LNCaP clone FGC (cell line): ENCODE measurements around the gene SAPCD1.
"Not testable (repeated sequence)": the region's sequence is repeated elsewhere in the genome, so short reads cannot be mapped to it uniquely, and the experiment has no call there.

ENCODE experiments used
- DNase-seq: peaks from one replicate; pipeline ENCODE4 v3.0.0-alpha.2; 2011; ENCODE audit warnings: low read depth
- H3K4me3 ChIP-seq: 2 replicates; pipeline ENCODE4 v1.5.1; 2011; ENCODE audit warnings: mild to moderate bottlenecking, low read depth, low read length, control low read depth
- TF ChIP-seq, protein P1 (sequence below): IDR thresholded peaks from 2 replicates; pipeline ENCODE4 v1.5.1; 2012; ENCODE audit warnings: mild to moderate bottlenecking; ENCODE audit not compliant: control insufficient read depth, insufficient read depth; ENCODE audit errors: extremely low read depth

The SAPCD1 gene

GRCh38 chr6:31794866-31795615 lies 32.6 kb downstream of the SAPCD1 start:
- TF ChIP-seq, protein P1, sequence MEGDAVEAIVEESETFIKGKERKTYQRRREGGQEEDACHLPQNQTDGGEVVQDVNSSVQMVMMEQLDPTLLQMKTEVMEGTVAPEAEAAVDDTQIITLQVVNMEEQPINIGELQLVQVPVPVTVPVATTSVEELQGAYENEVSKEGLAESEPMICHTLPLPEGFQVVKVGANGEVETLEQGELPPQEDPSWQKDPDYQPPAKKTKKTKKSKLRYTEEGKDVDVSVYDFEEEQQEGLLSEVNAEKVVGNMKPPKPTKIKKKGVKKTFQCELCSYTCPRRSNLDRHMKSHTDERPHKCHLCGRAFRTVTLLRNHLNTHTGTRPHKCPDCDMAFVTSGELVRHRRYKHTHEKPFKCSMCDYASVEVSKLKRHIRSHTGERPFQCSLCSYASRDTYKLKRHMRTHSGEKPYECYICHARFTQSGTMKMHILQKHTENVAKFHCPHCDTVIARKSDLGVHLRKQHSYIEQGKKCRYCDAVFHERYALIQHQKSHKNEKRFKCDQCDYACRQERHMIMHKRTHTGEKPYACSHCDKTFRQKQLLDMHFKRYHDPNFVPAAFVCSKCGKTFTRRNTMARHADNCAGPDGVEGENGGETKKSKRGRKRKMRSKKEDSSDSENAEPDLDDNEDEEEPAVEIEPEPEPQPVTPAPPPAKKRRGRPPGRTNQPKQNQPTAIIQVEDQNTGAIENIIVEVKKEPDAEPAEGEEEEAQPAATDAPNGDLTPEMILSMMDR, result no peak
- DNase-seq, result no peak
- peak overlapping the region; percentile 99 for H3K4me3 ChIP-seq

DNA sequence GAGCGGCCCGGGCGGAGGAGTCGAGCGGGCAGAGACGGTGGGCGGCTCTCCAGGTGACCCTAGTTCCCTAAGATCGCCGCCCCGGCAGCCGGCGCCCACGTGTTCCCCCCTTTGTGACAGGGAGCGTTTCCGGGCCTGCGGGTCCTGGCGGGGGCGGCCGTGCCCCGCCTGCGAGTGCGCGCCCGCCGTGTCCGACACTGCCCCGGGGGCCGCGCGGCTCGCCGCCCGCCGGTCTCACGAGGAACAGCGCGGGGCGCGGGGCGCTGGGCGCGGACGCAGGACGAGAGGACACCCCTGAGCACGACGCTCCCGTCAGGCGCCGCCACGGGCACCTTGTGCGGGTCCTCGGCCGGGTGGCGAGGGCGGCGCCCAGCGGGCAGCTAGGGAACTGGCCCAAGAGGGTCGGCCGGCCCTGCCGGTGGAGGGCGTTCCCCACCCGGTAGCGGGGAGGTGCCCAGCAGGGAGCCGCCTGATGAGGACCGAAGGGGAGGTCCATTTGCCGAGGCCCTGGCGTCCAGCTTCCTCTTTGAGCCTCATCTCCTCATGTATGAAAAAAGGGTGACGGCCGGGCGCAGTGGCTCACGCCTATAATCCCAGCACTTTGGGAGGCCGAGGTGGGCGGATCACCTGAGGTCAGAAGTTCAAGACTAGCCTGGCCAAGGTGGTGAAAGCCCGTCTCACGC lies 33.3 kb downstream of the SAPCD1 start, which contains the start of gene VARS1:
TSS of gene VARS1 (minus strand) at position 137 of the 683 bp plus-strand sequence. CDS start 535 bp downstream, outside the sequence.
- TF ChIP-seq, protein P1, result peak; percentile 96
- peak; percentile 75 for DNase-seq
- H3K4me3 ChIP-seq, result peak within 1 kb of the TSS; percentile 99

DNA sequence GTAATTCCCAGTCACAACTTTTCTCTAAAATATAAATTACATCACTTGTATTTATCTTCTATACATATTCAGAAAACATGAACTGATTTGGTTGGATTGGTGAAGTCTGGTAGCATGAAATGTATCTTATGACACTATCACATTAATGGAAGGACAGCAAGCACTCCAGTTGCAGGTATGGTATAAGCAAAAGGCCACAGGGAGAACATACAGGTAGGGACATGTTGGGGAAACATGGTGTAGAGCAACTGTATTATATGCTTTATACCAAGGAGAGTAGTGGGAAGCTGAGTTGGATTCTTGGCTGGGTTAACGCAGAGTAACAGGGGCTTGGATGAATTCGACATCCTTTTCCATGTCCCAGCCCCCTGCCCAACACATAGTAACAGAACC lies 34.5 kb downstream of the SAPCD1 start:
- no peak for DNase-seq
- no peak overlapping the region for H3K4me3 ChIP-seq
- TF ChIP-seq, protein P1, result no peak

DNA sequence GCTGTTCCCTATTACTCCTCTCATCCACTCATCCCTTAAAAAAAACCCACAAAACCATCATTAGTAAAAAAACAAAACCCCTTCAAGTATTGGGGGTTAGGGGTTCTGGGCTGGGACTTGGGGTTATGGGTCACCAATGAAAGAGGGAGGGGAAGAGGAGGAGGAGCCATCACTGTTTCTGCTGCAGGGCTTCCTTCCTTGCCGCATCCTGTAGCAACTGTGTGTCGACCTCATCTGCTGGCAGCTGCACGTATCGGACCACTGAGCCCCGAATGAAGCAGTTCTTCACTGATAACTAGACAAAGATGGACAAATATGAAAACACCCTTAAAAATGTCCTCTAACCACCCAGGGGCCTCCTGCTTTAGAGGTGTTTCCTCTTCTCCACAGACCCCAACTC lies 35.1 kb downstream of the SAPCD1 start:
- DNase-seq, result no peak
- TF ChIP-seq, protein P1, result no peak
- no peak overlapping the region for H3K4me3 ChIP-seq

DNA sequence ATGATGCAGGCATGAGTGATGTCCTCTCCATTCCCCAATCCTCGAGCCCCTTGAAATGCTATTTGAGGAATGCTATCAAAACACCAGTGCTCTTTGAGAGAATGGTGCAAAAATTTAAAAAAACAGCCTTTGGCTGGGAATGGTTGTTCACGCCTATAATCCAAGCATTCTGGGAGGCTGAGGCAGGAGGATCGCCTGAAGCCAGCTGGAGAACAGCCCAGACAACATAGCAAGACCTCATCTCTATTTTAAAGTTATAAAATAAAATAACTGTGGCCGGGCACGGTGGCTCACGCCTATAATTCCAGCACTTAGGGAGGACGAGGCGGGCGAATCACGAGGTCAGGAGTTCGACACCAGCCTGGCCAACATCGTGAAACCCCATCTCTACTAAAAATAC lies 37.3 kb downstream of the SAPCD1 start:
- TF ChIP-seq, protein P1, result no peak
- H3K4me3 ChIP-seq, result no peak overlapping the region
- DNase-seq, result no peak

GRCh38 chr6:31801031-31801927 lies 38.8 kb downstream of the SAPCD1 start:
- DNase-seq, H3K4me3 ChIP-seq: not testable (repeated sequence)
